GM12891 (cell line): Measurements from ENCODE around the gene C1QTNF12.

Experiments used
- POLR2A ChIP-seq: IDR thresholded peaks from 2 replicates; pipeline ENCODE4 v1.6.1; 2011; ENCODE audit warnings: low read depth, low read length, control low read depth
- POLR2AphosphoS5 ChIP-seq: IDR thresholded peaks from 2 replicates; pipeline ENCODE4 v1.6.1; 2011; ENCODE audit warnings: low read depth, low read length, control low read depth
- TAF1 ChIP-seq: IDR thresholded peaks from 2 replicates; pipeline ENCODE4 v1.6.1; 2011; ENCODE audit warnings: low read depth, low read length, control low read depth

DNA sequence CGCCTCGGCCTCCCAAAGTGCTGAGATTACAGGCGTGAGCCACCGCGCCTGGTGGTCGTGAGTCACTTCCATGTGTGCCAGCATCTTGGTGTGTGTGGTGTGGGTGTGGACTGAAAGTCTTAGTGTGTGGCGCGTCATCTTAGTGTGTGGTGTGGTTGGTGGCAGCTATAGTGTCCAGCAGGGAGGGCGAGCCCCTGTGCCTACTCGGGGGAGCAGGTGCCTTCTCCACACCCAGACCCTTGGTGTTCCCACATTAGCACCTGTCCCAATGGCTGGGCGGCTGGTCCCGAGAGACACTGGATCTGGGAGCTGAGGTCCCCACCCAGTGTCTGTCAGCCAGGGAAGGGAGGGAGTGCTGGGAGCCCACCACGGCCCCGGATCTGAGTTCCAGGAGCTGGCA is 36.5 kb upstream of the C1QTNF12 start:
- TF ChIP-seq POLR2A (no peak), TAF1 (no peak), POLR2AphosphoS5 (no peak)
